Activated T-helper 1 cell treated with anti-CD3 and anti-CD28 coated beads, Interleukin-2, amount 50 U/mL, for 16 hours (primary cell): ENCODE data around the gene ARF3.
A peak's percentile ranks its signal among the peaks of the same experiment; 100 is the strongest.

Experiments used
- DNase-seq, 2 donors: peaks; one replicate each; pipeline ENCODE4 v3.0.0-alpha.2; 2020; ENCODE audit warnings: low read depth in 1 of 2, low spot score in 1 of 2

The ARF3 gene

GRCh38 chr12:48982397-48983080 is 25.3 kb upstream of the ARF3 start:
- DNase-seq: no peak

- no peak for DNase-seq
Measured at GRCh38 chr12:48981757-48982157, 24.5 kb upstream of the ARF3 start.

GRCh38 chr12:48980953-48981756 is 23.9 kb upstream of the ARF3 start:
- no peak for DNase-seq

- DNase-seq: no peak
Measured at GRCh38 chr12:48980389-48980952, 23.2 kb upstream of the ARF3 start.

GRCh38 chr12:48979602-48980388 is 22.5 kb upstream of the ARF3 start:
- DNase-seq: no peak

- no peak for DNase-seq
Measured at GRCh38 chr12:48978741-48979601, 21.7 kb upstream of the ARF3 start.

GRCh38 chr12:48978291-48978740 is 21.0 kb upstream of the ARF3 start, which contains the start of gene WNT1:
Gene WNT1, plus strand, starts transcription at chr12:48978322. Its CDS starts 329 bp downstream, at chr12:48978651.
- DNase-seq: no peak

GRCh38 chr12:48977290-48978281 is 20.3 kb upstream of the ARF3 start:
- DNase-seq: peak; percentile 69 to 76

GRCh38 chr12:48973941-48974673 is 16.8 kb upstream of the ARF3 start:
- no peak for DNase-seq

- no peak for DNase-seq
Measured at GRCh38 chr12:48973531-48973930, 16.2 kb upstream of the ARF3 start.

GRCh38 chr12:48972952-48973483 is 15.7 kb upstream of the ARF3 start:
- no peak for DNase-seq

- DNase-seq: no peak
Measured at GRCh38 chr12:48972213-48972951, 15.1 kb upstream of the ARF3 start.

- DNase-seq: no peak
Measured at GRCh38 chr12:48970702-48971334, 13.5 kb upstream of the ARF3 start.

- no peak for DNase-seq
Measured at GRCh38 chr12:48969833-48970701, 12.8 kb upstream of the ARF3 start.

GRCh38 chr12:48969160-48969771 is 12.0 kb upstream of the ARF3 start:
- no peak for DNase-seq

- no peak for DNase-seq
Measured at GRCh38 chr12:48968467-48968866, 11.2 kb upstream of the ARF3 start.
